Measurements from ENCODE around the gene ABR.

Gene ABR

DNA sequence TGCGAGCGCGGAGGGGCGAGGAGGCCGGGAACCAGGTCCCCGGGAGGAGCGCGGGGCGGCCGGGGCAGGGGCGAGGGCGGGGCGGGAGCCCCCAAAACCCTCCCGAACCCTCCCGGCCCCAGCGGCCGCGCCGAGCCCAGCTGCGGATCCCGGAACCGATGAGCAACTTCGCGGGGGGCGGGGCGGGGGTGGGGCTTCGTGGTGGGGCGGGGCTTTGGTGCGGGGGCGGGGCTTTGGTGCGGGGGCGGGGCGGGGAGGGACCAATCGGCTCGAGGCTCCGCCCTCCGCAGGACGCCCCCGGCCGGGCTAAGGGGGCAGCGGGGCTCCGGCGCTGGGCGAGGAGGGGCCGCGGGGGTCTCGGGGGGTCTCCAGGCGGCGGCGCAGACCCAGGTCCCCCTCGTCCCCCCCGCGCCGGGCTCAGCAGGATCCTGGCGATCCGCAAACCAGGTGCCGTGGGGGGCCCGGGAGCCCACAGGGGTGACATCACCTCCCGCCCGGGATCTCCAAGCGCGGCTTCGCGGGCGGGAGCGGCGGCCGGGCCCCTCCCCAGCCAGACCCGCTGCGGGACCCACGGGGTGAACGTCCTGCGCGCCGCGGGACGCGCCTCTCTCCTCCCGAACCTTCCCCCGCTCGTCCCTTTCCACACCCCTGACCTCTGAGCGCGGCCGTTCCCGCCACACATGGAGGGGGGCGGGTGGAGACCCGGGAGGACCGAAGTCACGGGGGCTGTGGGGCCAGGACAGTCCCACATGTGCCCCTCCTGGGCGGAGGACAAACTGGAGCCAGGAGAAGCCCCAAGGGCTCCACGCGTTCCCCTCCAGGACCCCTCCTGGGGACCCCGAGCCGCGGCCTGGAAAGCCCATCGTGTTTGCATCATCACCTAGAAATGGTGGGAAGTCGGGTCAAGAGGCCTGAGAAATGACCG is at the start of gene ABR:
TSS of gene ABR (minus strand) at position 164 of the 925 bp plus-strand sequence. CDS start 254 bp downstream, outside the sequence.
- H3K27ac ChIP-seq = no peak within 1 kb of the TSS
- TF ChIP-seq ZFX (IDR thresholded peaks at IDR 0.05; ENCODE audit: borderline replicate concordance) = no peak

DNA sequence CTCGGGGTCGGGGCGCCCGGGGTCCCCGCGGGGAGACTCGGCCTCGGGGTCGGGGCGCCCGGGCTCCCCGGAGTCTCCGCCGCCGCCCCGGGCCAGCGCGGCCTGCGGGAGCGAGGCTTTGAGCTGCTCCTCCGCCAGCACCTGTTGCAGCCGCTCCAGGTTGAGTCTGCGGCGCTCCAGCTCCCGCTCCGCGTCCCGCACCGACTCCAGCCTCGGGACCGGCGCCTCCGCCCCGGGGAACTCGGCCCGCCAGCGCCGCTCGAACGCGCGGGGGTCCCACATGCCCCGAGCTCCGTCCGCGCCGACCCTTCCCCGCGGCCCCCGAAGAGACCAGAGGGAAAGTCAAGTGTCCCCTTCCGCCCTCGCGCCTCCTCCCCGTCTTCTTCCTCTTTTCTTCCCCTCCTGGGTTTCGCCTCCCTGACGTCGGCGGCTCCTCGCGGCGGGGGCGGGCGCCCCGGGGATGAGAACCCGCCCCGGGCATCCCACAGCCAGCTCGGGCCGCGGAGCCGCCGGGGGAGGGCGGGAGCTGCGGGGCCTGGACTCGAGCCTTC is 49.6 kb upstream of the ABR start:
- H3K27ac ChIP-seq = no peak overlapping the region
- TF ChIP-seq, protein P1, sequence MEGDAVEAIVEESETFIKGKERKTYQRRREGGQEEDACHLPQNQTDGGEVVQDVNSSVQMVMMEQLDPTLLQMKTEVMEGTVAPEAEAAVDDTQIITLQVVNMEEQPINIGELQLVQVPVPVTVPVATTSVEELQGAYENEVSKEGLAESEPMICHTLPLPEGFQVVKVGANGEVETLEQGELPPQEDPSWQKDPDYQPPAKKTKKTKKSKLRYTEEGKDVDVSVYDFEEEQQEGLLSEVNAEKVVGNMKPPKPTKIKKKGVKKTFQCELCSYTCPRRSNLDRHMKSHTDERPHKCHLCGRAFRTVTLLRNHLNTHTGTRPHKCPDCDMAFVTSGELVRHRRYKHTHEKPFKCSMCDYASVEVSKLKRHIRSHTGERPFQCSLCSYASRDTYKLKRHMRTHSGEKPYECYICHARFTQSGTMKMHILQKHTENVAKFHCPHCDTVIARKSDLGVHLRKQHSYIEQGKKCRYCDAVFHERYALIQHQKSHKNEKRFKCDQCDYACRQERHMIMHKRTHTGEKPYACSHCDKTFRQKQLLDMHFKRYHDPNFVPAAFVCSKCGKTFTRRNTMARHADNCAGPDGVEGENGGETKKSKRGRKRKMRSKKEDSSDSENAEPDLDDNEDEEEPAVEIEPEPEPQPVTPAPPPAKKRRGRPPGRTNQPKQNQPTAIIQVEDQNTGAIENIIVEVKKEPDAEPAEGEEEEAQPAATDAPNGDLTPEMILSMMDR (IDR thresholded peaks at IDR 0.05) = no peak
- TF ChIP-seq ZFX (IDR thresholded peaks at IDR 0.05; ENCODE audit: borderline replicate concordance) = no peak

DNA sequence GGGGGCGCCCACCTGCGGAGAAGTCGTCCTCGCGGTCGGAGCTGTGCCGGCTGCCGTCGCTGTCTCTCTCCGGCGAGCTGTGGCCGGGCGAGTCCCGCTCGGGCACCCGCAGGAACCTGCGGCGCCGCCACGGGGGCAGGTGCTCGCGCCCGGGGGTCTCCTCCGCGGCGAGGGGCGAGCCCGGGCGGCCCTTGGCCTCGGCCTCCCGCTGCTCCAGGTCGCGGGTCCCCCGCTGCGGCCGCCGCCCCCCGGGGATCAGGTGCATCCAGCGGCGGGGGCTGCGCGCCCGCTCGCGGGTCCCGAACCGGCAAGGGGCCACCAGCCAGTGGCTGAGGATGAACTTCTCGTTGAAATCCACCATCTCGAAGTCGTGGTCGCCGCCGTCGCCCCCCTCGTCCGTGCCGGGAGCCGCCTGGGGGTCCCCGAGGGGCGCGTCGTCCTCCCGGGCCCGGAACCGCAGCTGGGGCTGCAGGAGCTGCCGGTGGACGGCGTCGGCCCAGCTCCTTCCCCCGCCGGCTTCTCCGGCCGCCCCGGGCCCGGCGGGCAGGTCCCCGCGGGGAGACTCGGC is 49.1 kb upstream of the ABR start:
- no peak overlapping the region for H3K27ac ChIP-seq
- TF ChIP-seq, protein P1 (IDR thresholded peaks at IDR 0.05) = no peak
- TF ChIP-seq ZFX (IDR thresholded peaks at IDR 0.05; ENCODE audit: borderline replicate concordance) = no peak

DNA sequence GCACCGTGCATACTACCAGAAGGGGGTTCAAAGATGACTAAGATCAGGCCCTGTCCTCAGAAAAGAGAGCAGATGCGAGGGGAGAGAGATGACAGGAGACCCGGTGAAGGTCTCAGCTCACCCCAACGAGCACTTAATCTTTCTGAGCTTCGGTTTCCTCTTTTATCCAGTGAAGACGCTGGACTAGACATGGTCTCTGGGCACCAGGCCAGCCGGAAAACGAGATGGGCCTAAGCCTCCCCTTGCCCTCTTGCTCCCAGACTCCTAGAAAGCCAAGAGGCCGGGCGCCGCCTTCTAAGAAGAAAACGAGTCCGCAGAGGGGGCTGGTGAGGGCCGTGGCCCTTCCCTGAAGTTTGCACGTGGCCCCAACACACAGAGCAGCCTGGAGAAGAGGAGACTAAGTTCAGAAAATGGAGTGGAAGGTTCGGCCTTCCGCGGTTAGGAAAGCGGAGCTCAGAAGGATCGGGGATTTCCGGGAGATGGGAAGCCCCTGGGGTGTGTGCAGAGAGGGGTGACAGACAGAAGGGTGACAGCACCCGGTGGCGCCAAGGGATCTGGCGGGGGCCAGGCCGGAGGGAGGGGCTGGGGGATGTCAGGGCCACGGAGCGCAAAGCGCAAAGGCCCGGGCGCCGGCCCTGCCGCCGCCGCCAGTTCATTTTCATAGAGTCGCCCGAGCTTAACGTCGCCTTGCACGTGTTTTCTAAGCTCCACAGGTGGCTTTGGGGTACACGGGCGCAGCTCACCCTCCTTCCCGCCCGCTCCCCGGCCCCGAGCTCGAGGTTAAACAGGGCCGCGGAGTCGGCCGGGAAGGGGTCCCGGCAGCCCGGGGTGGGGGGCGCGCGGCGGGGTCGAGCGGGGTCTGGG is 48.4 kb upstream of the ABR start:
- H3K27ac ChIP-seq = no peak overlapping the region

DNA sequence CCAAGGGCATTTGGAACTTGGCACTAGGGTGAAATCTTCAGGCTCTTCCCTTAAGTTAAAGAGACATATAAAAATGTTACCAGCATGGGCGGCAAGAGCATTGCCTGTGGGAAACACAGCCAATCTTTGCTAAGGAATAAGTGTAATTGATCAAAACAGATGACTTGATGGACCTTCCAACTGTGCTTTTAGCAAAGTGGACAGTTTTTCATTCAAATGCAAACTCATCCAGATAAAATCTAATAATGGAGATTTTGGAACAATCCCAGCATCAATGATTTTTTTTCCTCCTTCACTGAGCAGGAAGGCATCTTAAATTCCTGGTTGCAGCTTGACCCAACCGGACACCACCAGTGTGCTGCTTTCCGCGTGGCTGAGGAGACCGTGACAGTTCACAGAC is 47.6 kb upstream of the ABR start:
- H3K27ac ChIP-seq = no peak overlapping the region
- no peak for TF ChIP-seq ZFX (IDR thresholded peaks at IDR 0.05; ENCODE audit: borderline replicate concordance)
- TF ChIP-seq, protein P1 (IDR thresholded peaks at IDR 0.05) = no peak

More for the DNA sequence above, 48.4 kb upstream of the ABR start:
- TF ChIP-seq, protein P1 (IDR thresholded peaks at IDR 0.05) = no peak
- no peak for TF ChIP-seq ZFX (IDR thresholded peaks at IDR 0.05; ENCODE audit: borderline replicate concordance)

DNA sequence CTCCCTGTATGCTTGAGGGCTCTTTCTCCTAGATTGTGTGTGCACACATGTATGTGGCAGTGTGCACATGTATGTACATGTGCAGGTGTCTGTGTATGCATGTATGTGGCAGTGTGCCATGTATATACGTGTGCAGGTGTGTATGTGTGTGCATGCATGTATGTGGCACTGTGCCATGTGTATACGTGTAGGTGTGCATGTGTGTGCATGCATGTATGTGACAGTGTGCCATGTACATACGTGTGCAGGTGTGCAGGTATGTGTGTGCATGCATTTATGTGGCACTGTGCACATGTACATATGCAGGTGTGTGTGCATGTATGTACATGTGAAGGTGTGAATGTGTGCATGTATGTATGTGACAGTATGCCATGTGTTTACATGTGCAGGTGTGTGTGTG is 46.5 kb upstream of the ABR start:
- TF ChIP-seq ZFX (IDR thresholded peaks at IDR 0.05; ENCODE audit: borderline replicate concordance) = no peak
- TF ChIP-seq, protein P1 (IDR thresholded peaks at IDR 0.05) = no peak

DNA sequence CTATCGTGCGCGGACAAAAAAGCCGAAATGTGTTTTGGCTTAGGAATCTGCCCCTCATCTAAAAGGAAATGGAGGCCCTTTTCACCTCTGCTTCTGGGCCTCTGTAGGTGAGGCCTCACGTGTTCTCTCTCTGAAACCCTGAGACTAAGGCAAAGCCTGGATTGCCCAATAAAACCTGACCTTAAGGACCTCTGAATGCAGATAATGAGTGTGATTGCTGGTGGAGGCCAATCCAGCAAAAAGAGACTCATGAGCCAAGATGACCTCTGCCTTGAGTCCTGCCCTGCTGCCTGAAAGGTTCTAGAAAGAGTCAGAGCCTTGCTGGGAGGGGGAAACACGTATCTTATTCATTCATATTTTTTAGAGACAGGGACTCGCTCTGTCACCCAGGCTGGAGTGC is 44.5 kb upstream of the ABR start:
- no peak for TF ChIP-seq ZFX (IDR thresholded peaks at IDR 0.05; ENCODE audit: borderline replicate concordance)
- TF ChIP-seq, protein P1 (IDR thresholded peaks at IDR 0.05) = no peak
- H3K27ac ChIP-seq = no peak overlapping the region

More for the DNA sequence above, 46.5 kb upstream of the ABR start:
- no peak overlapping the region for H3K27ac ChIP-seq

All from 22Rv1 (cell line).